Mucosa of descending colon (tissue), 3 donors: Measurements from ENCODE around the gene CTDSPL. TPM values are rescaled to one million over a fixed set of nuclear protein-coding genes. Genes with fewer than 3 reads are reported as not detected.
"Not testable (repeated sequence)": the region's sequence is repeated elsewhere in the genome, so short reads cannot be mapped to it uniquely, and the experiment has no call there.

ENCODE experiments used
- ATAC-seq: fragments of 200-7000 bp; cut with Tn5 transposase; one replicate; pipeline ENCODE4 v1.9.1; 2020; ENCODE audit warnings: mild to moderate bottlenecking, moderate library complexity
- DNase-seq, 3 donors: peaks; one replicate each; pipeline ENCODE4 v3.0.0-alpha.2; 2020
- H3K36me3 ChIP-seq: fragments of 200-600 bp; one replicate; pipeline ENCODE4 v1.8.0; 2021; ENCODE audit warnings: low read depth, mild to moderate bottlenecking
- H3K4me1 ChIP-seq: fragments of 200-600 bp; one replicate; pipeline ENCODE4 v1.8.0; 2021; ENCODE audit warnings: low read depth, mild to moderate bottlenecking
- H3K4me3 ChIP-seq: fragments of 200-600 bp; one replicate; pipeline ENCODE4 v1.8.0; 2021; ENCODE audit warnings: mild to moderate bottlenecking
- H3K9me3 ChIP-seq: fragments of 200-600 bp; one replicate; pipeline ENCODE4 v1.8.0; 2021; ENCODE audit warnings: mild to moderate bottlenecking
- intact Hi-C, 2 donors: fragments of 100-400 bp; cut with DNase I in 1 of 2; cut with micrococcal nuclease in 1 of 2; formaldehyde crosslinking; loops; one replicate each; pipeline versions ENCODE4 v1.11.0 to v1.11.1; 2022; cut with DNase I, micrococcal nuclease
- total RNA-seq, 3 donors: library from RNA; stranded (reverse); fragmentation: NEBNext Ultra II Directional in 2 of 3; extraction: Animal tissue kit (Norgen Biotek cat#: 25700) in 2 of 3; gene quantifications; one replicate each; pipeline versions ENCODE4 v1.2.1 to v1.2.4, GENCODE V29; 2021 to 2023
- TF ChIP-seq, protein P1 (sequence below): fragments of 200-600 bp; IDR thresholded peaks from one replicate; pipeline ENCODE4 v1.8.0; 2022; ENCODE audit warnings: antibody characterized with exemption, mild to moderate bottlenecking
- donor health status: DM: no; HTN: no; CAD: no; lungs with moderate emphysema.
- donor health status: DM: no; HTN: no; CAD: no.
- donor health status: DM: no; HTN: yes; CAD: no.

The CTDSPL gene
- total RNA-seq, 3 donors from 2014 or later, result 59.1 to 89.7 (median 88.1) TPM

DNA sequence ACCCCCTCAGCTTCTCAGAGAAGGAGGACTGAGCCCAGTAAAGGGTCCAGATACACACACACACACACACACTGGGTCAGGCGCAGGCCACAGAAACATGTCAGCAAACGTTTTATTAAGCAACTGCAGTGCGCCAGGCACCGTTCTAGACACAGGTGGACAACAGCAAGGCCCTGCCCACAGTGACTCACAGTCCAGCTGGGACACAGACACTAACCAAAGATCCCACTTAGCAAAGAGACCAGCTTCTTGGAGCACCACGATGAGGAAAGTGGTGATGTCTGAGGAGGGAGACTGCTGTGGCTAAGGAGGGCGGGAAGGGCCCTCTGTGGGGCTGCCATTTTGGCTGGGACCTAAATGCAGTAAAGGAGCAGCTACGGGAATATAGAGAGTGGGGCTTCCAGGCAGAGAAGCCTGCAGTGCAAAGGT lies 126.1 kb downstream of the CTDSPL start:
- Histone ChIP-seq H3K4me1 (peaks cover 31% of the 10 kb centered on the region), H3K4me3 (no peak overlapping the region), H3K9me3 (no peaks in the 10 kb centered on the region), H3K36me3 (no peaks in the 10 kb centered on the region)
- intact Hi-C loops, result no loop called here
- DNase-seq (peak; percentile 68 to 74 (median 69)), ATAC-seq (peak; percentile 36)
- TF ChIP-seq, protein P1, sequence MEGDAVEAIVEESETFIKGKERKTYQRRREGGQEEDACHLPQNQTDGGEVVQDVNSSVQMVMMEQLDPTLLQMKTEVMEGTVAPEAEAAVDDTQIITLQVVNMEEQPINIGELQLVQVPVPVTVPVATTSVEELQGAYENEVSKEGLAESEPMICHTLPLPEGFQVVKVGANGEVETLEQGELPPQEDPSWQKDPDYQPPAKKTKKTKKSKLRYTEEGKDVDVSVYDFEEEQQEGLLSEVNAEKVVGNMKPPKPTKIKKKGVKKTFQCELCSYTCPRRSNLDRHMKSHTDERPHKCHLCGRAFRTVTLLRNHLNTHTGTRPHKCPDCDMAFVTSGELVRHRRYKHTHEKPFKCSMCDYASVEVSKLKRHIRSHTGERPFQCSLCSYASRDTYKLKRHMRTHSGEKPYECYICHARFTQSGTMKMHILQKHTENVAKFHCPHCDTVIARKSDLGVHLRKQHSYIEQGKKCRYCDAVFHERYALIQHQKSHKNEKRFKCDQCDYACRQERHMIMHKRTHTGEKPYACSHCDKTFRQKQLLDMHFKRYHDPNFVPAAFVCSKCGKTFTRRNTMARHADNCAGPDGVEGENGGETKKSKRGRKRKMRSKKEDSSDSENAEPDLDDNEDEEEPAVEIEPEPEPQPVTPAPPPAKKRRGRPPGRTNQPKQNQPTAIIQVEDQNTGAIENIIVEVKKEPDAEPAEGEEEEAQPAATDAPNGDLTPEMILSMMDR, result no peak

DNA sequence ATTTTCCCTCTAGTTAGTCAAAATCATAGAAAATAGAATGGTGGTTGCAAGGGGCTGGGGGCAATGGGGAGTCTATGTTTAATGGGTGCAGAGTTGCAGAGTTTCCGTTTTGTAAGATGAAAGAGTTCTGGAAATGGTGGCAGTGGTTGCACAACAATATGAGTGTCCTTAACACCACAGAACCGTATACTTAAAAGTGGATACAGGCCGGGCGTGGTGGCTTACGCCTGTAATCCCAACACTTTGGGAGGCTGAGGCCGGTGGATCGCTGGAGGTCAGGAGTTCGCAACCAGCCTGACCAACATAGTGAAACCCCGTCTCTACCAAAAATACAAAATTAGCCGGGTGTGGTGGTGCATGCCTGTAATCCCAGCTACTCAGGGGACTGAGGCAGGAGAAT lies 126.7 kb downstream of the CTDSPL start:
- intact Hi-C loops, H3K4me3 ChIP-seq, H3K9me3 ChIP-seq, H3K36me3 ChIP-seq, ATAC-seq: not testable (repeated sequence)
- H3K4me1 ChIP-seq, result peaks cover 34% of the 10 kb centered on the region
- peak; percentile 41 to 46 (median 44) for DNase-seq

DNA sequence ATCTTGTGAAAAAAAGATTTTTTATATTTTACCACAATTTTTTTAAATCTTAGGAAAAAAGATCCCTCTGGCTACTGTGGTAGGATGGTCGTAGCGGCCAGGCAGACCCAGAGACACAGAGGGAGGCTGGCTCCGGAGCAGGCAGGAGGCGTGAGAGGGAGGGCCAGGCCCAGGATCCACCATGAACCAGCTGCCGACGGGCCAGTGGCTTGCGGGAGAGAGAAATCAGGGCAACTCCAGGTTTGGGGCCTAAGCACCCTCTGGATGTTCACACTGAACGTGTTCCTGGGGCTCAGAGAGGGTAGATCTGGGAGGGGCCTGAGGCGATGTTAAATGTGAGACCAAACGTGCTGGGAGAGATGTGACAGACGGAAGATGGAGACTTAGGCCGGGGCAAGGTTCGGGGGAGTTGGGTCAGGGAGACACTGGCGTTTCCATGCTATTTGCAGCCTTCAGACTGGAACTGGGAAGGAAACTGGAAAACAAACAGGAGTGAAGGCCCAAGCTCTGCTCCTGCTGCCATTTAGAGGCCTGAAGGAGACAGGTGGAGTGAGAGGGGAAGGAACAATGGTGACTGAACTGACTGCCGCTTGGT lies 127.3 kb downstream of the CTDSPL start:
- no peak for ATAC-seq
- no peaks in the 10 kb centered on the region for H3K9me3 ChIP-seq
- TF ChIP-seq, protein P1, result no peak
- no peak overlapping the region for H3K4me3 ChIP-seq
- intact Hi-C loops, result no loop called here
- peaks cover 38% of the 10 kb centered on the region for H3K4me1 ChIP-seq
- H3K36me3 ChIP-seq, result no peaks in the 10 kb centered on the region
- DNase-seq, result peak in 2 of 3 donors; percentile 37 to 47

DNA sequence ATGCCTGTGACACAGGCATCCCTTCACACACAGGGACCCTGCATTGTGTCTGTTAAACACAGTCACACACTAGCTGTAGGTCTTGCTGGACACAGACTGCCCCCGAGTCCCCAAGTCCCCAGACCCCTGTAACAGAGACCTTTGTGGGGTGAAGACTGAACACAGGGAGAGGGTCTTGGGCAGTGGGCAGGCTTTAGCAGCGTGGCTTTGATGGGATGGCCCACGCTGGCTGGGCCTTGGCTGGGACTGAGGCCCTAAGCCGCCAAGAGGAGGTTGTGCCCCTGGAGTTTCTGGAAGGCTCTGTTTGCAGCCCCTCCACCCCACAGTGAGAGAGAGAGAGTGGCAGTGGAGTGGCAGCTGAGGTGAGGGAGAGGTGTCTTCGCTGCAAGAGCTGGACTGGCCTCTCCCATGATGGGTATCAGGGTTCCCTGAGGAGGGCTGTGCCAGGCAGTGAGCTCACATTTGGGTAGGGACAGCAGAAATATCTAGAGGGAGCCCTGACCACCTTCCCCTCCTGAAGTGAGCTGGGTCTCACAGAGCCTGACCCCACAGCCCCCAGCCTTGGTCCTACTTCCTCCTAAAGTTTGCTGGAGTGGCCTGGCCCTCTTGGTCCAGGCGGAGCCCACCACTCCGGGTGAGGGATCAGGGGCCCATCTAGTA lies 128.3 kb downstream of the CTDSPL start:
- DNase-seq, result peak in 2 of 3 donors; percentile 31 to 44
- H3K4me3 ChIP-seq, result no peak overlapping the region
- H3K9me3 ChIP-seq, result no peaks in the 10 kb centered on the region
- peaks cover 43% of the 10 kb centered on the region for H3K4me1 ChIP-seq
- intact Hi-C loops, result no loop called here
- H3K36me3 ChIP-seq, result no peaks in the 10 kb centered on the region
- ATAC-seq, result no peak
- TF ChIP-seq, protein P1, result no peak

DNA sequence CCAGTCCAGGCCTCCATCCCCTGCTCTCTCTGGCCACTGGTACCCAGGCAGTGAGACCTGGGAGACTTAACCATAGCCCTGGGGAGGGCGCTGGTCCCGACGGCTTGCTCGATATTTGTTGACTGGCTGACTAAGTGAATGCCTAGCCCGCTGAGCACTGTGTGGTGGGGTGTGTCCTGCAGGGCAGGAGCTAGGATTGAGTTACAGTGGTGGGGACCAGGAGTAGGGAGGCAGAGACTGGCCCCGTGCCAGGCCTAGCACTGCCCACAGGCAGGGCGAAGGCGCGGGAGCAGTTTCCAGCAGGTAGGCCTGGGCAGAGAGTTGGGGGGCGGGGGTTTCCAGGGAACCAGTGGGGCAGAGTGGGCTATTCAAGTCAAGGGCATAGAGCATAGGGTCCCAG lies 128.8 kb downstream of the CTDSPL start, which contains the start of gene VILL:
TSS of gene VILL (plus strand) at position 260 of the 400 bp plus-strand sequence. CDS start 2,887 bp downstream, outside the sequence.
- no peaks in the 10 kb centered on the region for H3K36me3 ChIP-seq
- H3K9me3 ChIP-seq, result no peaks in the 10 kb centered on the region
- ATAC-seq (peak; percentile 57), DNase-seq (peak; percentile 91 to 92 (median 92))
- no peak within 1 kb of the TSS for H3K4me3 ChIP-seq
- intact Hi-C loops, result no loop called here
- H3K4me1 ChIP-seq, result peaks cover 44% of the 10 kb centered on the region
- TF ChIP-seq, protein P1, result no peak

DNA sequence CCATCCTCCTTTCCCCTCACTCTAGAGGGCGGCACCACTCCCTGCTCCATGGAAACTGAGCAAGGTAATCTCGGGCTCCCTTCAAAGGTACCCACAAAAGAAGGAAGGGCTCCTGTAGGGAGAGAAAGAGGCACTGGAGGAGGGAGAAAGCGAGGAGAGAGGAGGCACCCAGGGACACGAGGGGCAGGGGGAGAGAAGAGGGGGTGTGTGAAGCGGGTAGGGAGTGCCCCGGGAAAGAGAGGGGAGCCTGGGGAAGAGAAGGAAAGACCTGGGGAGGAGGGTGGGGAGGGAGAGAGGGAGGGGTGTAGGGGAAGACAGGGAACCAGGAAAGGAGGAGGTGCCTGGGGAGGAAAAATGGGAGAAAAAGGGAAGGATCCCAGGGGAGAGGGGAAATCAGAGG lies 129.4 kb downstream of the CTDSPL start:
- intact Hi-C loops, result no loop called here
- peak in 1 of 3 donors; percentile 64 for DNase-seq
- Histone ChIP-seq H3K36me3 (no peaks in the 10 kb centered on the region), H3K9me3 (no peaks in the 10 kb centered on the region), H3K4me1 (peaks cover 40% of the 10 kb centered on the region), H3K4me3 (no peak overlapping the region)
- peak; percentile 12 for ATAC-seq
- TF ChIP-seq, protein P1, result no peak
